Measurements from ENCODE around the gene NPBWR2.

NPBWR2 gene

GRCh38 chr20:64074184-64074789 lies 33.1 kb downstream of the NPBWR2 start:
- DNase-seq, result no peak

- DNase-seq, result no peak
These were observed 33.7 kb downstream of the NPBWR2 start for GRCh38 chr20:64073476-64074183.

- no peak for DNase-seq
These were observed 34.8 kb downstream of the NPBWR2 start for GRCh38 chr20:64072498-64073063.

GRCh38 chr20:64071341-64072332 lies 35.7 kb downstream of the NPBWR2 start:
- no peak for DNase-seq

- no peak for DNase-seq
These were observed 36.9 kb downstream of the NPBWR2 start for GRCh38 chr20:64070244-64070993.

GRCh38 chr20:64069614-64070243 lies 37.6 kb downstream of the NPBWR2 start:
- peak in 2 of 51 donors; percentile 15 to 41 for DNase-seq

GRCh38 chr20:64069209-64069613 lies 38.2 kb downstream of the NPBWR2 start:
- no peak for DNase-seq

GRCh38 chr20:64068386-64069208 lies 38.8 kb downstream of the NPBWR2 start:
- DNase-seq, result no peak

- no peak for DNase-seq
These were observed 39.5 kb downstream of the NPBWR2 start for GRCh38 chr20:64067733-64068307.

- DNase-seq, result no peak
These were observed 40.2 kb downstream of the NPBWR2 start for GRCh38 chr20:64067005-64067632.

- no peak for DNase-seq
These were observed 41.4 kb downstream of the NPBWR2 start for GRCh38 chr20:64065974-64066343.

- no peak for DNase-seq
These were observed 42.0 kb downstream of the NPBWR2 start for GRCh38 chr20:64065062-64065973.

- no peak for DNase-seq
These were observed 43.1 kb downstream of the NPBWR2 start for GRCh38 chr20:64064145-64064698.

- peak in 6 of 51 donors; percentile 23 to 66 (median 44) for DNase-seq
These were observed 43.8 kb downstream of the NPBWR2 start for GRCh38 chr20:64063389-64064144.

GRCh38 chr20:64062596-64063388 lies 44.6 kb downstream of the NPBWR2 start, which contains the start of gene TCEA2:
Gene TCEA2 (plus strand): TSS chr20:64063198. CDS start chr20:64063313, 115 bp downstream.
- DNase-seq, result peak; percentile 77 to 99 (median 96)

GRCh38 chr20:64062276-64062595 lies 45.1 kb downstream of the NPBWR2 start:
- DNase-seq, result peak in 3 of 51 donors; percentile 38 to 56 (median 50)
